GF-D8 (cell line): ENCODE results near the gene MOG.

Source experiments
- DNase-seq: peaks from one replicate; lab custom pipeline; 2025; lab: John Stamatoyannopoulos, UW

The MOG gene

DNA sequence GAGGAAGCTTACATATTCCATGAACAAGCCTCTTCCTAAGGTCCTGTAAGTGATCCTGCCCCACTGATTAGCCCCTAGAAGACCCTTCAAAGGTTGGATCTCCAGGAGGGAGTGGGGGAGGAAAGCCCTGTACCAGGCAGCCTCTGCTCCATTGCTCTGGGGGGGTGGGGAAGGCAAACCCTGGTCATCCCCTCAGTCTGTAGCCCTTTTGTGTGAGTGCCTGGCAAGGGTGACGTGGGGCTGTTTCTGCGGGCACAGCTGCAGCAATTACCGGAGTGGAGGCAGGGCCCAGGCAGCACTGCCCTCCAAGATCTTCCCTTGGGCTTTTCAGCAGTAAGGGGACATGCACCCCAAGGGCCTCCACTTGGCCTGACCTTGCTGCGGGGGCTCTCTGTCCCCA lies at the start of gene MOG:
Gene MOG (plus strand): TSS at position 295 of the 400 bp plus-strand sequence. CDS start 118 bp downstream, outside the sequence.
- DNase-seq: no peak

DNA sequence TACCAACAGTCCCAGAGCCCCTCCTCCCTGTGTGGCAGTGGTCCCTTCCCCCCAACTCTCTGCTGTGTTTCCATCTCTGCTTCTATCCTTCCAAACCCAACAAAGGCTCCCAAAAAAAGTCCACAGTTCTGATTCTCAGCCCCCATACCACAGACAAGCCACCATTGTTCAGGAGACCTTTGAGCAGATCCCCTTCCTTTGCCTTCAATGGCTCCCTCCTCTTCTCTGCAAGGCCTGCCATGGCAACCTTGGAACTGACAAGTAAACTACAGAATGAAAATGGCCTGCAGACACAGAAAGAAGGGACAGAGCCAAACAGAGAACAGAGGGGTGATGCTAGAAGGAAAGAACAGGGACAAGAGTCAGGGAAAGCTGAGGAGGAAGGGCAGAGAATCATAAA lies 48.8 kb upstream of the MOG start:
- DNase-seq: no peak

DNA sequence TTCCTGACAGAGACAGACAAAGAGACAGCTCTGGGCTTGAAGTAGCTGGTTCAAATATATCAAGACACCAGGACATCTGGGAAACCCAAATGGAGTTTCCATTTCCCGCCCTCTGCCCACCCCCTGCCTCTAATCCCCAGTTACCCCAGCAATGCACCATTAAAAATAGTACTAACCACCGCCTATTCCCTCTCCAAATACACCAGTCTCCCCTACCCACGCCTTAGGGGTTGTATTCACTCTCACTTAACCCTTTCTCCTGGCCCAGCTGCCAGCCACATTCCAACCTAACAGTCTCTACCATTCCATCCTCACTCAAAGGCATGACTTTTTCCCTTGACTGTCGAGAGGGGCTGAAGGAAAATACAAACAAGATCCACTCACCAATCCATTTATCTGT lies 46.4 kb upstream of the MOG start:
- no peak for DNase-seq

DNA sequence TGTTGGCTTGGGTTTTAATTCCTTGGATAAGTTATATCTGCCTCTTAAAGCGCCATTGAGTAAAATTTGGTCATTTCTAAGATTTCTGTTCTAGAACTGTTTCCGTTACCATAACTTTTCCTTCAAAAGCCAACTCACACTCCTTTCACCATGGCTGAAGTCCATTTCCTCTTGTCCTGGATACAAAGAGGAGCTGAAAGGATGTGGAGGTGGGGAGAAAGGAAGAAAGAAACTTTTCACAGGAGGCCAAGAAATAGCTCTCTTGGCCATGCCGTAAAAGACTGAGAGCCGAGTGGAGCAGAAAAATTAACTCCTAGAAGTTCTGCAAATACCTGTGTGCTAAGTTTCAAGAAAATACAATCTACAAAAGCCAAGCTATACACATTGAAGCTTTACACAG lies 45.5 kb upstream of the MOG start:
- DNase-seq: no peak

DNA sequence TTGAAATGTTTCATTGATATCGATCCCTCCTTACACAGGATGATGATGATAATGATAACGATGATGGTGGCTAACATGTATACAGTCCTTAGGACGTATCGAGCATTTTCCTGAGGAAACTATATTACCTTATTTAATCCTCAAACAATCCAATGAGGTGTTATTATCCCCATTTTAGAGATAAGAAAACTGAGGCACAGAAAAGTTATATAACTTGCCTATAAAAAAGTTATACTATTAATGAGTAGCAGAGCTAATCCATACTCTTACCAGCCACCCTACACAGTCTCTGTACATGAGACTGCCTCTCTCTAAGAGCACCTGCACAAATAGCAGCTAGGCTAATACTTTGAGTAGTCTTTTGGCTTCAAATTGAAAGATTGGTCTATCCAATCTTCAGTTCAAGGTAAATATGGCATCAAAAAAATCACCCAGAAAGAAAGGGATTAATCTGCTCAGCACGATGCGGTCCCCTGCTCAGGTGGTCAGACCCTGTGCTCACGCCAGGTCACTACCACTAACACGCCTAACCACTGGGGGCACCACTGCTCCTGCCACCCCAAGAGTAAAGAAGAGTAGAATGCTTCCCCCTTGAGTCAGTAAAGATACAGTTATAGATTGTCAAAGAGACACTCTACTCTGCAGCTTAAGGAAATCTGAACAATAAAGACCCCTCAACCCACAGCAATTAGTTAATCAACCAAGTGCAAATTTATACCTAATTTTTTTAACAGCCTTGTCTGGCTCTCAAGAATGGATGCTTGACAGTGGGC lies 38.9 kb upstream of the MOG start:
- no peak for DNase-seq

DNA sequence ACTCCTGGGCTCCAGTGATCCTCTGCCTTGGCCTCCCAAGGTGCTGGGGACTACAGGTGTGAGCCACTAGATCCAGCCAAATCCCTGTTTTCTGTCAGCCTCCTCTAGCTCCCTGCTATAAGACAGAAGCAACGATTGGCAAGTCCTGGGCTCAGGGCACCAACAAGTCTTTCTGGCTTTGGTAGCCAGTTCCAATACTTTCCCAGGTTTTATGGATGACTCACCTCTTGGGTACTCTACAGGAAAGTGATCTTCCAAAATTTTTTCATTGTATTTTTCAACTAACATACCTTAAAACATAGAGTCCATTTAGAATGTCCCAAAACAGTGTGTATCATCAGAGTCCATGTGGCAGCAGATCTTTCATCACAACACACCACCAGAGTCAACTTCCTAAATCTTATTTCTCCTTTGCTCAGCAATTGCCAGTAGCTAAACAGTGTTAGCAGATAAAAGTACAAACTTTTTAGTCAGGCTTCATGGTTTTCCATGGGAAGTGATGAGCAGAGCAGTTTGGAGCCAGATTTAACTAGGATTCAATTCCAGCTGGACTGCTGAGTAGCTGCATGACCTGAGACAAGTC lies 37.2 kb upstream of the MOG start:
- DNase-seq: no peak

DNA sequence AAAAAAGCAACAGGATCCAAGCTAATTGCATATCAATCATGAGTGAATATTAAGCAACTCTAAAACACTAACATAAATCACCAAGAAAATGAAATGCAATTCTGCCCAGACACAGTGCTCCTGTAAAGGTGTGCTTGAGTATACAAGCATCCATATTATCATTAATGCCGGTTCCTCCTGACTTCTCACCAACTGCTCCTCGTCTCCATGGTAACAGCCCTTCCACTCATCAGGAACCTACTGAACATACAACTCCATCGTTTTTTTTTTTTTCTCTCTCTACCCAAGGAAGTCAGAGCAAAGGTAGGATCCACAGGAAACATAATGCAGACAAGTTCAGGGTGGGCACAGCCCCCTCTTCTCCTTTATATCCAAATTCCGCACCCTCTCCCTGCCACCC lies 36.3 kb upstream of the MOG start:
- no peak for DNase-seq

DNA sequence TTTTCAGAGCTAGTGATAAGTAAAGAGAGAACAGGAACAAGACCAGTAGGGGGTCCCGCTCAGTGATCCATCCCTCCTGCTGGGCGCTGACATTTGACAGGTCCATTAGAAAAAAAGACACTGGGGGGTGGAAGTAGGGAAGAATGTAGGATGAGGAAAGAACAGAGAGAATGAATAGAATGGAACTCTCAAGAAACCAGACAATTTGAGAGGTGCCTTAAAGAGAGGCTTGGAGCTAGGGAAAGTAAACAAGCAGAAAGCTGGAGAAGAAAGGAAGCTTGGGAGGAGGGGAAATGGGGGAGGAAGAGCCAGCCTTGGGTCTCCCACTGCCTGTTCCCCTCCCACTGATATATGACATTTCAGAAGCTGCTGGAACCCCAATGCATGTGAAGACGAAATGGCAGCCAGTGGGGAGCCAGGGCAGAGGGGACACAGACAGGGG lies 32.4 kb upstream of the MOG start:
- DNase-seq: no peak

DNA sequence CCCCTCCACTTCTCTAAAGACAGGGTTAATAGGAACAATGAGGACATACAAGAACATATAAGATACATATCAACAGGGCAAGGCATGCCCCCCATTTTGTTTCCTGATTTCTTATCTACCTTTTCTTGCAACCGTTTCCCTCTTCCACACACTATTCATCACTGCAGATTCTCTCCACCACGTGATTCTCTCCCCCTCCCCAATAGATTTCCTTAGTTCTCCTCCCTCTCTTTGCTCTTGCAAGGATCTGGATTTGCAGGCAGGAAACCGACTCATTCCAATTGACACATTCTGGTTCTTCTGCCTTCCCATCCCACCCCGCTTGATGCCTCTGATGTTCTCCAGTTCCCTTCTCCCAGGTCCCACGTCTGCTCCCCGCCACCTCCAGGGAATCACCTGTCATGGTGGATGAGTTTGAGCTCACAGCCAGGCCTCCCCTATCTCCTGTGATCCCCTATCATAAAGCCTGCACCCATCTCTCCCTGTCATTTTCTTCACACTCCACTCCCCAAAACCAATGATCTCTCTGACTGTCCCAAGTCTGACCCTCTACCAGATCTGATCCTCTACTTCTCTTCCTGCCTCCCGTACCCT lies 31.5 kb upstream of the MOG start:
- DNase-seq: no peak

DNA sequence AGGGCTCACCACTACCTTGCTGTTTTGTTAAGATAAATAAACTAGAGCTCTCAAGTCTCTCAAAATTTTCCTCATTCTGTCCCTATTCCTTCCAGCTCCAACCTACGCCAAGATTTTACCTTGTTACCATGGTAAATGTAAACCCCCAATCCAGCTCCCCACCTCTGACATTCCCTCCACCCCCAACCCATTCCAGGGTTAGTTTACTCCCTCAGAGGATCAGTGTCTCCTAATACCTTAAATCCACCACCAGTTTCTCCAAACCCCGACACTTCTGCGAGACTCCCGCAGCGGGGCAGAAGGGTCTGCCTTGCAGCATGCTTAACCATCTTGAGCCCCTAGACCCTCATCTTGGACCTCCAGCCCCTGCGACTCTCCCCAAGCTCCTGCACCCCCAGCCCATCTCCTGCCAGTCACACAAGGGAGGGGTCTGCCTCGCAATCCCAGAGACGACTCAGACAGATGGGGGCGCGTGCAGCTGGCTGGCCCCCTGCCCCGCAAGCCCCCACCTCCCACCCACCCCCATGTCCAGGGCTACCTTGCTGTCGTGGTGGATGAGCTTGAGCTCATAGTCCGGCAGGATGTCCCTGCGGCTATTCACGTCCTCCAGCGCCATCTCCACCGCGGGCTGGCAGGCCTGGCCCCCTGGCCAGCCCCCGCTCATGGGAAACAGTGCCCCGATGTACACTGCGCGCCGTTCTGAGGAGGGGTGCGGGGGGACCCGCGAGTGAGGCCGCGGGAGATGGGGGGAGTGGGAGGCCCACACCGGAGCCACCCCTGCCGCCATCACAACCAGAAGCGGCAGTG lies 29.7 kb upstream of the MOG start:
- no peak for DNase-seq

DNA sequence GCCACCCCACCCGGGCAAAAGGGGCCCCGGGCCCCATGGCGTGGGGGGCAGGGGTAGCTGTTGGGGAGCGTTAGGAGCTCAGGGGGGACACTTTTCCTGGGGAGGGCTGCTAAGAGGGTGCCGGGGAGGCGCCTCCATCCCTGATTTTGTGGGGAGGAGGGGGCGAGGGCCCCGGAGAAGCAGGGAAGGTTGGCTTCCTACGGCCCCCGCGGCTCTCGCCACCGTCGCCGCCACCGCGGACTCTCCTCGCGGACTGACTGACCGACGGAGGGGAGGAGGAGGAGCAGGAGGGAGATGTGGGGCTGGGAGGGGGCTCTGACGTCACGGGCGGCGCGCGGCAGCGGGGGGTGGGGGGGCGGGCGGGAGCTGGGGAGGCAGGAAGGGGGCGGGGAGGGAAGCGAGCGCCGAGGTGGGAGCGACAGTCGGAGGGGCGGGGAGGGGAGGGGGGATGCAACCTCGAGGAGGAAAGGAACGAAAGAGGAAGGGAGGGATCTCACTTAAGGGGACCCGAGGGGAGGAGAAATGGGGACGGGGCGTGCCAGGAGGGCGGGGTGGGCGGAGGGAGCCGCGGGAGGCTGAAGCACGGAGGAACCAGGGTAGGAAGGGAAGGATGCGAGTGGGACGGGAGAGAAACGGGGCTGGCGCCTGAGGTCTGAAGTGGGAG lies 29.0 kb upstream of the MOG start:
- no peak for DNase-seq

DNA sequence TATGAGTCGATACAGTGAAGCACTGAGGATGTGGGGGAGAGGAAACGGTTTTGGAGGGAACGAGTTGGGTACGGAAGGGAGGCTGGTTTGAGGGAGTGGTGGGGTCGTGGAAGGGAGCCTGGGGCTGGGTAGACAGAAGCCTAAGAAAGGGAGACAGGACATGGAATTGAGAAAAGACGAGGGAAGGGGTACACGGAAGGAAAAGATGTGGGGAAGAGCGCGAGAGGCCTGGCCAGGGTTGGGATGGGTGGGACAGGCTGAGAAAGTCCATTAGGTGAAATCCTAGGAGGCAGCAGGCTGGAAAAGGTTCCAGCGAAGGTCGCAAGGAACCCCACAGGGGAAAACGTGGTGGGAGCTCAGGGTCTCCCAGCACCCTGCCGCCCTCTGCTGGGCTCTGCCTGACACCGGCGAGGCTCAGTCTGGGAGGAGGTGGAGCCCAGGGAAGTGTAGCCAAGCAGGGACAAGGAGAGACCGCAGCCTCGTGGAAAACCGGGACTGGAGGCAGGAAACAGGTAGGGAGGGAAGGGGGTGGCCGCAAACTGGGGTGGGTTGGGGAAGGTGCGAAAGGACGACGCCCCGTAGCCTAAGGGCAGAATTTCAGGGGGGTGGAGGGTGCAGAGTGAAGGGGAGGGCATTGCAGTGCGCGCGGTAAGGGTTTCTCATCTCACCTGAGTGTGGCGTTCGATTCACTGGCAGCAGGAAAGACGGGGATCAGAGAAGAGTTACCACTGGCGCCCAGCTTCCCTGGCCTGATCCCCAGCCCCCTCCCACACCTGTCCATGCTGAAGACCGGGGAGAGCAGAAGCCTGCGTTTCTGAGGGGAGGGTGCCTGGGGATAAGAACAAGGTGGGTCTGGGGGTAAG lies 28.2 kb upstream of the MOG start:
- no peak for DNase-seq

DNA sequence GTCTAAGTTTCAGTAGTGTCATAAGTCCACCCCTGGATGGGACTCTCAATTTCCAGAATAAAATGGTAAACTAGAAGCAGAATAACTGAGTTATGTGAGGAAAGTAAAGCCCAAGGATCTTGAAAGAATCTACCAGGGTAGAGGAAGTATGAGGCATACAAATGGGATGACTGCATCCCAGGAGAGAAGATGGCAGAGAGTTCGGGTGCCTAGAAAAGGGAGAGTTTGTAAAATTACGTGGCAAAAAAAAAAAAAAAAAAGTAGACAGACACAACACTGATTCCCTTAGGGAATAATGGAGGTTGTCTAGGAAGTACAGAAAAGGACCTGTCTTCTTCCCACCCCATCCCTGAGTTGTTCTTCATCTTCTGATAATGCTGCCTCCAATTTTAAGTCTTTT lies 27.3 kb upstream of the MOG start:
- DNase-seq: no peak

DNA sequence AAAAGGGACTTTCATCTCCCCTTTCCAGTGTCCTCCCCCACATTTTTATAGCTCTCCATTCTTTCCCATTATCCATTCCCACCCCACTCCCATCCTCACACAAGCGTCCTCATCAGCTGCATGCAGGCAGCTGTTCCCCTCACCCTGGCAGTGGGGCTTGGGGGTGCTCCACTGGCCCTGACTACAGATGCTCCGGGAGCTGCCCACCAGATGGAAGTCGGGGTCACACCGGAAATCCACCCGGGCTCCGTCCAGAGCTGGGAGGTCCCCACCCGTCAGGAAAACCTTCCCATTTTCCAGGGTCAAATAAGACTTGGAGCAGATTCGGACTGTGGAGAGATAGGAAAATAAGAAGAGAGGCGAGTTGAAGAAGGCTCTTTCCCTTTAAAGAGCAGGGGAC lies 26.6 kb upstream of the MOG start:
- no peak for DNase-seq

DNA sequence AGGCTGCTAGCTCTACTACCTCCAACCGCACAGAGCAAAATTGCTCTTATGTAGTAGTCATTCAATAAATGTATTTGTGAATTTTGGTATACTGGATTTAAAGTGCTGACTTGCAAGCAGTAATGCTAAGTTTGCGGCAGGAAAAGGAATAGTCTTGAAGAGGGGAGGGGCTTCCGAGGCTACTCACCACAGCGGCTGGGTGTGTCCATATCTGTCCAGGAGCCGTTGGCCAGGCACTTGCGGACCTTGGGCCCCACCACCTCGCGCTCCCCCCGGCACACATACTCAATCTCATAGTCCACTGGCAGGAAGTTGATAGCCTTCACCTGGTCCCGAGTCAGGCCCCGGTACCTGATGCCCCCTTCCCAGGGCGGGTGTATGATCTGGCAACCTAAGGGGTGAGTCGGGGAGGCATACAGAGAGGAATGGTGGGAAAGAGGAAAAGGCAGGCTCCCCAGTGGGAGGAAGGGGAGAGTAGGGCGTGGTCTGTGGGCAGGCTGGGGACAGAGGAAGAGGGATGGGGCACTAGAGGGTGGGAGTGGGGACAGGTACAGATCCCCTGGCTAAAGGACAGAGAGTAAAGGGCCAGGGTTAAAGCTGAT lies 25.6 kb upstream of the MOG start:
- DNase-seq: no peak

DNA sequence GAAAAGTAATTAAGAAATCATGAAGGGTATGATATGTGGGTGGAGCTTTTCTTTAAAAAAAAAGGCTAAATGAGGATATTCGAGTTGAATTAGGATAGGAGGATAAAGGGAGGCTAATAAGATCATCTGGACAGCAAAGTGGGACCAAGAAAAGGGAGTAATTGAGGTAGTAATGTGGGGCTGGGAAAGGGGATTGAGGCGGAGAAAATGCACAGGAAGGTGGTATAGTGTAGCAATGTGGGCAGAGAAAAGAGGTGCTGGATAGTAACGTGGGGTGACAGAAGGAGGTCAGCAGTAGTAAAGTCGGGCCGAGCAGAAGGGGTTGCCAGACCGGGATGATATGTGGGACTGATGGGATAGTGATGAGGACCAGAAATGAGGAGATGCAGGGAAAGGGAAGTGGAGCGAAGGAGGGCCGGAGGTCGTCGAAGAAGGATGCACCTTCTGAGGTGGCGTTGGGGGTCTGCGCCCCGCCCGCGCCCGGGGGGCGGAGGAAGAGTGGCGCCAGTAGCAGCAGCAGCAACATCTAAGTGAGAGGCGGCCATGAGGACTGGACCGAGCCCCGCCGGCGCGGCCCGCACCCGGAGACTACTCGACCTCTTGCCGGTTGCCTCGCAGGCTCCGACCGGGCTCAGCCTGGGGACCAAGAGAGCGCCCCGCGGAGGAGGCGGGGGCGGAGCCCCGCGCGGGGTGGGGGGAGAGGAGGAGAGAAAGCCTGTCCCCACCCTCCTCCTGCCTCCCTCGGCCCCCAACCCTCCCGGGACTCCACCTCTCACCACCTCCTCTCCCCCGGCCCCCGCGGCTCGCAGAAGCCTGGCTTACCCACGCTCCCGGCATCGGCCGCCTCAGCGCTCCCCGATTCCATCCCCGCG lies 24.8 kb upstream of the MOG start:
- no peak for DNase-seq

DNA sequence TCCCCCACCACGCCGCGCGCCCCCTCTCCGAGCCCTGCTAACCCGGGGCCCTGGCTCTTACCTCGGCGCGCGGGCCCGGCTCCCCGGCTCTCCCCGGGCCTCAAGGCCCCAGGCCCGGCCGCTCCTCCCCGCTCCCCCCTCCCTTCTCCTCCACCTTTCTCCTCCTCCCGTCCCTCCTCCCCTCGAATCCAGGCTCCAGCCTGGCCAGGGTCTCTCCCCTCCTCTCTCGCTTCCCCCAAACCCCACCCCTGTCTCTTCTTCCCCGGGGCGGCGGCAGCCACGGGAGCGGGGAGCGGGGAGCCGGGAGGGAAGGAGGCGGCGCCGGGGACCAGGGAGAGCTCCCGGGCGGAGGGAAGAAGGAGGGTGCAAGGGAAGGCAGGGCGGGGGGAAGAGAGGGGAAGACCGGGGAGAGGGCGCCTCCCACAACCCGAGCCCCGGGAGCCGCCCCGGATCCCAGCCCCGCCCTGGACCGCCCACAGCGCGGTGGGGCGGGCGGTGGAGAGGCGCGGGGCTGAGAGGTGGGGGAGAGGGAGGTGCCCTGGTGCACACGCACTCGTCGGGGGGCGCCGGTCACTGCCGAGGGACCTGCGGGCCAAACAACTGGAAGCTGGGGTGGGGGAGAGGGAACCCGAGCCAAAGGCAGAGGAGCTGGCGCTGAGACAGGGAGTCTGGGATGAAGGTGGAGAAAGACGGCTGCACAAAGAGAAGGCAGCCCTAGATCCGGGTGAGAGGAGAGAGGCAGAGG lies 23.9 kb upstream of the MOG start, which contains the start of gene GABBR1:
Gene GABBR1 (minus strand): TSS at position 395 of the 745 bp plus-strand sequence. CDS start 798 bp downstream, outside the sequence.
- DNase-seq: no peak

DNA sequence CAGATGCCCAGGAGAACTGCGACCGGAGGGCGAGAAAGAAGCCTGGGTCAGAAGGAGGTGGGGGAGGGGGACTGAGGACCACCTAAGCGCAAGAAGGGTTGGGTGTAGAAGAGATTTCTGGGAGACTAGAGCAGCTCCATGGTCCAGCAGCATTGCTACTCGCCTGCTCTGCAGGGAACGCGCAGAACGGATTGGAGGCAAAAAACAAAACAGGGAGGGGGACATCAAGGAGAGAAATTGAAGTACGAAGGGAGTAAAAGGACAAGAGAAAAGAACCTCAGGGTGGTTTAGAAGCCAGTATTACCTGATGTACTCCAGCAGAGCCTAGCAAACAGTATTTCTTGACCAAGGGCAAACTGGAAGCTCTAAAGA lies 23.4 kb upstream of the MOG start:
- no peak for DNase-seq

DNA sequence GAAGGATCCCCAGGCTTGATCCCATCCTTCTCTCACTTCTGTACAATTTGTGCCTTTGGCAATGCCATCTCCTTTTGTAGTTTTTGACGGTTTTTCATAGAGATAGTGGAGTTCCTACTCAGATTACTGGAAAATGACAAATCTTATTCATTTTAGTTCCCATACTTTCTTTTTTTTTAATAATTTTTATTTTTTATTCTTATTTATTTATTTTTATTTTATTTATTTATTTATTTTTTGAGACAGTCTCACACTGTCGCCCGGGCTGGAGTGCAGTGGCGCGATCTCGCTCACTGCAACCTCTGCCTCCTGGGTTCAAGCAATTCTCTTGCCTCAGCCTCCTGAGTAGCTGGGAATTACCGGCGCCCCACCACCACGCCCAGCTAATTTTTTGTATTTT lies 19.6 kb upstream of the MOG start:
- DNase-seq: no peak
